ENCODE data around the gene ANKRD17.

The ANKRD17 gene

DNA sequence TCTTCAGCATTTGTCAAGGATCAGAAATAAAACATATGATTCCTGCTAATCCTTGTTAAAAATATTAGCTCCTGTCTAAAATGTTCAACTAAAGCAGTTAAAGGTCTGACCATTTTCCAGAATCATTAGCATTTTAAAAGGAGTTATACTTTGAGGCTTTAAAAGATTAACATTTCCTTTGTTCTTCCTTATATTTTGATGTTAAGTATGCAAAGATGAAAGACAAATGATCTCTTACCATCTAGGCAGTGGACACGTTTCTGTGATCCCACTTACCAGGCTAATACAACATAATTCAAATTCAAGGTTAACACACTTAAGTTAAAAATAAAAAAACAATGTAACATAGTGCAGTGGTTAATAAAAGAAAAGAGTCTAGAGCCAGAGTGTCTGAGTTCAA, 127.3 kb downstream of the ANKRD17 start:
- Histone ChIP-seq H3K27ac (no peak overlapping the region), H3K27me3 (replicated peaks) (no peaks in the 10 kb centered on the region), H3K4me3 (ENCODE audit: low read depth, low read length) (no peak overlapping the region), H3K36me3 (replicated peaks) (peaks cover 26% of the 10 kb centered on the region)
- no peak for DNase-seq
- TF ChIP-seq, protein P1, sequence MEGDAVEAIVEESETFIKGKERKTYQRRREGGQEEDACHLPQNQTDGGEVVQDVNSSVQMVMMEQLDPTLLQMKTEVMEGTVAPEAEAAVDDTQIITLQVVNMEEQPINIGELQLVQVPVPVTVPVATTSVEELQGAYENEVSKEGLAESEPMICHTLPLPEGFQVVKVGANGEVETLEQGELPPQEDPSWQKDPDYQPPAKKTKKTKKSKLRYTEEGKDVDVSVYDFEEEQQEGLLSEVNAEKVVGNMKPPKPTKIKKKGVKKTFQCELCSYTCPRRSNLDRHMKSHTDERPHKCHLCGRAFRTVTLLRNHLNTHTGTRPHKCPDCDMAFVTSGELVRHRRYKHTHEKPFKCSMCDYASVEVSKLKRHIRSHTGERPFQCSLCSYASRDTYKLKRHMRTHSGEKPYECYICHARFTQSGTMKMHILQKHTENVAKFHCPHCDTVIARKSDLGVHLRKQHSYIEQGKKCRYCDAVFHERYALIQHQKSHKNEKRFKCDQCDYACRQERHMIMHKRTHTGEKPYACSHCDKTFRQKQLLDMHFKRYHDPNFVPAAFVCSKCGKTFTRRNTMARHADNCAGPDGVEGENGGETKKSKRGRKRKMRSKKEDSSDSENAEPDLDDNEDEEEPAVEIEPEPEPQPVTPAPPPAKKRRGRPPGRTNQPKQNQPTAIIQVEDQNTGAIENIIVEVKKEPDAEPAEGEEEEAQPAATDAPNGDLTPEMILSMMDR (IDR thresholded peaks at IDR 0.05; ENCODE audit: low read depth, low read length, missing control alignments): no peak
- in situ Hi-C loops (cut with HindIII; ENCODE audit: low pct_ligation_motif_present, low sequenced_read_pairs): no loop called here

GRCh38 chr4:73129319-73129718, 129.3 kb downstream of the ANKRD17 start:
- Histone ChIP-seq H3K27ac (no peak overlapping the region), H3K4me3 (ENCODE audit: low read depth, low read length) (no peak overlapping the region), H3K36me3 (replicated peaks) (peaks cover 29% of the 10 kb centered on the region), H3K27me3 (replicated peaks) (no peaks in the 10 kb centered on the region)
- in situ Hi-C loops (cut with HindIII; ENCODE audit: low pct_ligation_motif_present, low sequenced_read_pairs): no loop called here
- TF ChIP-seq, protein P1 (IDR thresholded peaks at IDR 0.05; ENCODE audit: low read depth, low read length, missing control alignments): no peak
- no peak for DNase-seq

GRCh38 chr4:73127839-73128453, 130.7 kb downstream of the ANKRD17 start:
- Histone ChIP-seq H3K27ac (no peak overlapping the region), H3K4me3 (ENCODE audit: low read depth, low read length) (no peak overlapping the region), H3K36me3 (replicated peaks) (peaks cover 23% of the 10 kb centered on the region), H3K27me3 (replicated peaks) (no peaks in the 10 kb centered on the region)
- TF ChIP-seq, protein P1 (IDR thresholded peaks at IDR 0.05; ENCODE audit: low read depth, low read length, missing control alignments): peak; percentile 67
- peak; percentile 20 for DNase-seq
- in situ Hi-C loops (cut with HindIII; ENCODE audit: low pct_ligation_motif_present, low sequenced_read_pairs): no loop called here

DNA sequence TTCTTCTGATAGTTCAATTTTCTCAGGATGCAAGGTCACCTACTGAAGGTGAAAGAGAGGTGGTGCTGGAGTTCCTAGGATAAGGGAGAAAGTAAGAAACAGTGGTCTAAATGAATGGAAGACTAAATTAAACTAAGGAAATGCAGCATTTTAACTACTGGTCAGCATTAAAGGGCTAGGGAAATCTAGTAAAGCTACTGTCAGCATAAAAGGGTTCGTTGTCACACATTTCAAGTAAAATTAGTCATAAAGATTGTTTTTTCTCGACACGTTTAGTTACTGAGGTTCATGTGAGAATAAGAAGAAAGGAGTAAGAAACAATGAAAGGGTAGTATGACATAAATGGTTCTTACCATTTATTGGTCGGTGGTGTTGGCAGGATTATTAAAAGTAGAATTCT, 149.1 kb downstream of the ANKRD17 start:
- in situ Hi-C loops (cut with HindIII; ENCODE audit: low pct_ligation_motif_present, low sequenced_read_pairs): no loop called here
- peaks cover 33% of the 10 kb centered on the region for H3K36me3 ChIP-seq (replicated peaks)
- no peaks in the 10 kb centered on the region for H3K27me3 ChIP-seq (replicated peaks)
- no peak overlapping the region for H3K27ac ChIP-seq
- H3K4me3 ChIP-seq (ENCODE audit: low read depth, low read length): no peak overlapping the region
- no peak for DNase-seq
- TF ChIP-seq, protein P1 (IDR thresholded peaks at IDR 0.05; ENCODE audit: low read depth, low read length, missing control alignments): no peak

DNA sequence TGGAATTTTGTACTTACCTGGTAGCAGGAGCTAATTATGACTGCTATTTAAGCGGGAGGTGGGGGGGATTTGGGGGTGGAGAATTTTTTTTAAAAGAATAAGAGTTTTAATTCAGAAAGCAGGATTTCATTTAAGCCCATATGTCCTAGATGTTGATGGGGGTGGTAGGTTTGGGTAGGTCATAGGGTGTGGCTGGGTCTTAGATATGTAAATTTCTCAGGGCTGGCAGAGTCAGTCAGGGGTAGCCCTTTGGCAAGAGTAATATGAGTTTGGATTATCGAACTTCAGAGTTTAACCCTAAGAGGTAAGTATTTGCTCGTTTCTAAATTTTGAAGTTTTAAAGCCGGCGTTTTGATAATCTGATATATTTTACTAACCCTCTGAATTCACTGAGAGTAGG, 153.9 kb downstream of the ANKRD17 start:
- no peak for DNase-seq
- TF ChIP-seq, protein P1 (IDR thresholded peaks at IDR 0.05; ENCODE audit: low read depth, low read length, missing control alignments): no peak
- Histone ChIP-seq H3K36me3 (replicated peaks) (peaks cover 38% of the 10 kb centered on the region), H3K4me3 (ENCODE audit: low read depth, low read length) (no peak overlapping the region), H3K27ac (no peak overlapping the region), H3K27me3 (replicated peaks) (no peaks in the 10 kb centered on the region)
- in situ Hi-C loops (cut with HindIII; ENCODE audit: low pct_ligation_motif_present, low sequenced_read_pairs): no loop called here
